Activated CD4-positive, alpha-beta T cell treated with anti-CD3 and anti-CD28 coated beads, Interleukin-2, amount 50 U/mL, for 16 hours (primary cell): ENCODE data around the gene ADARB2.

Source experiments
- DNase-seq: peaks from one replicate; pipeline ENCODE4 v3.0.0-alpha.2; 2020

ADARB2 gene

GRCh38 chr10:1735562-1735961, 1.8 kb downstream of the ADARB2 start:
- no peak for DNase-seq

GRCh38 chr10:1734288-1734687, 3.0 kb downstream of the ADARB2 start:
- DNase-seq = no peak

- no peak for DNase-seq
These were observed 3.6 kb downstream of the ADARB2 start for GRCh38 chr10:1733720-1734119.

GRCh38 chr10:1732564-1732996, 4.7 kb downstream of the ADARB2 start:
- DNase-seq = no peak

- no peak for DNase-seq
These were observed 5.7 kb downstream of the ADARB2 start for GRCh38 chr10:1731592-1731991.

- no peak for DNase-seq
These were observed 7.6 kb downstream of the ADARB2 start for GRCh38 chr10:1729751-1730150.

- DNase-seq = no peak
These were observed 10.5 kb downstream of the ADARB2 start for GRCh38 chr10:1726861-1727260.

- no peak for DNase-seq
These were observed 12.3 kb downstream of the ADARB2 start for GRCh38 chr10:1724921-1725488.

- DNase-seq = no peak
These were observed 20.5 kb downstream of the ADARB2 start for GRCh38 chr10:1716839-1717238.

- DNase-seq = peak; percentile 8
These were observed 21.5 kb downstream of the ADARB2 start for GRCh38 chr10:1715821-1716220.

- DNase-seq = no peak
These were observed 24.2 kb downstream of the ADARB2 start for GRCh38 chr10:1712944-1713671.

- DNase-seq = no peak
These were observed 25.0 kb downstream of the ADARB2 start for GRCh38 chr10:1712314-1712713.

GRCh38 chr10:1709161-1709560, 28.2 kb downstream of the ADARB2 start:
- DNase-seq = no peak

- DNase-seq = no peak
These were observed 28.6 kb downstream of the ADARB2 start for GRCh38 chr10:1708746-1709145.

- DNase-seq = peak; percentile 28
These were observed 30.6 kb downstream of the ADARB2 start for GRCh38 chr10:1706711-1707110.

- no peak for DNase-seq
These were observed 31.1 kb downstream of the ADARB2 start for GRCh38 chr10:1706256-1706655.

GRCh38 chr10:1698185-1698584, 39.1 kb downstream of the ADARB2 start:
- no peak for DNase-seq

- DNase-seq = no peak
These were observed 41.2 kb downstream of the ADARB2 start for GRCh38 chr10:1696106-1696505.

GRCh38 chr10:1690086-1690485, 47.2 kb downstream of the ADARB2 start:
- DNase-seq = no peak

GRCh38 chr10:1688531-1688930, 48.8 kb downstream of the ADARB2 start:
- DNase-seq = no peak

GRCh38 chr10:1687623-1688150, 49.6 kb downstream of the ADARB2 start:
- DNase-seq = no peak

- no peak for DNase-seq
These were observed 50.1 kb downstream of the ADARB2 start for GRCh38 chr10:1687190-1687589.

- no peak for DNase-seq
These were observed 50.9 kb downstream of the ADARB2 start for GRCh38 chr10:1686491-1686749.

- DNase-seq = no peak
These were observed 51.4 kb downstream of the ADARB2 start for GRCh38 chr10:1685699-1686490.
